ENCODE data around the gene HNRNPD.
"Not testable (repeated sequence)": the region's sequence is repeated elsewhere in the genome, so short reads cannot be mapped to it uniquely, and the experiment has no call there.

Gene HNRNPD

GRCh38 chr4:82373816-82374625, at the start of gene HNRNPD:
TSS of gene HNRNPD (minus strand) at chr4:82373991. CDS start at chr4:82373678, 313 bp downstream.
- Mint-ChIP-seq H3K27me3 (no peaks in the 10 kb centered on the region), H3K4me3 (peak within 1 kb of the TSS; percentile 99), H3K4me1 (ENCODE audit: low read depth) (peaks cover 45% of the 10 kb centered on the region), H3K9me3 (no peaks in the 10 kb centered on the region), H3K27ac (peak within 1 kb of the TSS; percentile 99), H3K36me3 (ENCODE audit: low read depth) (peaks cover 58% of the 10 kb centered on the region)

GRCh38 chr4:82422616-82423015, 48.8 kb upstream of the HNRNPD start:
- no peak overlapping the region for H3K4me3 Mint-ChIP-seq
- peaks cover 46% of the 10 kb centered on the region for H3K4me1 Mint-ChIP-seq (ENCODE audit: low read depth)
- no peak overlapping the region for H3K27ac Mint-ChIP-seq
- no peaks in the 10 kb centered on the region for H3K9me3 Mint-ChIP-seq
- peaks cover 56% of the 10 kb centered on the region for H3K36me3 Mint-ChIP-seq (ENCODE audit: low read depth)
- peaks cover 8% of the 10 kb centered on the region for H3K27me3 Mint-ChIP-seq

- H3K27me3 Mint-ChIP-seq = peaks cover 9% of the 10 kb centered on the region
- H3K9me3 Mint-ChIP-seq = no peaks in the 10 kb centered on the region
- H3K36me3 Mint-ChIP-seq (ENCODE audit: low read depth) = peaks cover 50% of the 10 kb centered on the region
- peaks cover 40% of the 10 kb centered on the region for H3K4me1 Mint-ChIP-seq (ENCODE audit: low read depth)
- H3K4me3 Mint-ChIP-seq = no peak overlapping the region
- H3K27ac Mint-ChIP-seq = peak overlapping the region; percentile 1
These were observed 48.2 kb upstream of the HNRNPD start for GRCh38 chr4:82421796-82422560.

- H3K36me3 Mint-ChIP-seq (ENCODE audit: low read depth) = peaks cover 24% of the 10 kb centered on the region
- no peak overlapping the region for H3K27ac Mint-ChIP-seq
These were observed 45.7 kb upstream of the HNRNPD start for GRCh38 chr4:82419451-82419850.

GRCh38 chr4:82415922-82416365, 42.2 kb upstream of the HNRNPD start:
- H3K9me3 Mint-ChIP-seq = no peaks in the 10 kb centered on the region
- peaks cover 25% of the 10 kb centered on the region for H3K27me3 Mint-ChIP-seq
- H3K27ac Mint-ChIP-seq = no peak overlapping the region
- H3K36me3 Mint-ChIP-seq (ENCODE audit: low read depth) = no peaks in the 10 kb centered on the region
- peak overlapping the region; percentile 17 for H3K4me3 Mint-ChIP-seq
- H3K4me1 Mint-ChIP-seq (ENCODE audit: low read depth) = peaks cover 6% of the 10 kb centered on the region

More at GRCh38 chr4:82419451-82419850, 45.7 kb upstream of the HNRNPD start:
- Mint-ChIP-seq H3K9me3 (no peaks in the 10 kb centered on the region), H3K4me1 (ENCODE audit: low read depth) (peaks cover 21% of the 10 kb centered on the region), H3K4me3 (no peak overlapping the region), H3K27me3 (peaks cover 25% of the 10 kb centered on the region)

- H3K9me3 Mint-ChIP-seq; H3K36me3 Mint-ChIP-seq (ENCODE audit: low read depth); H3K27ac Mint-ChIP-seq: not testable (repeated sequence)
These were observed 41.3 kb upstream of the HNRNPD start for GRCh38 chr4:82415061-82415460.

GRCh38 chr4:82403725-82404124, 29.9 kb upstream of the HNRNPD start:
- no peak overlapping the region for H3K27ac Mint-ChIP-seq
- H3K4me3 Mint-ChIP-seq = no peak overlapping the region
- no peaks in the 10 kb centered on the region for H3K9me3 Mint-ChIP-seq

More at GRCh38 chr4:82415061-82415460, 41.3 kb upstream of the HNRNPD start:
- H3K27me3 Mint-ChIP-seq = peaks cover 25% of the 10 kb centered on the region
- H3K4me3 Mint-ChIP-seq; H3K4me1 Mint-ChIP-seq (ENCODE audit: low read depth): not testable (repeated sequence)

GRCh38 chr4:82402196-82402775, 28.5 kb upstream of the HNRNPD start:
- H3K27me3 Mint-ChIP-seq = peaks cover 6% of the 10 kb centered on the region
- H3K9me3 Mint-ChIP-seq = no peaks in the 10 kb centered on the region
- no peak overlapping the region for H3K4me3 Mint-ChIP-seq
- H3K4me1 Mint-ChIP-seq (ENCODE audit: low read depth) = no peaks in the 10 kb centered on the region
- no peak overlapping the region for H3K27ac Mint-ChIP-seq
- no peaks in the 10 kb centered on the region for H3K36me3 Mint-ChIP-seq (ENCODE audit: low read depth)

More at GRCh38 chr4:82403725-82404124, 29.9 kb upstream of the HNRNPD start:
- H3K27me3 Mint-ChIP-seq = peaks cover 6% of the 10 kb centered on the region
- H3K4me1 Mint-ChIP-seq (ENCODE audit: low read depth) = no peaks in the 10 kb centered on the region
- H3K36me3 Mint-ChIP-seq (ENCODE audit: low read depth) = no peaks in the 10 kb centered on the region

GRCh38 chr4:82401600-82401999, 27.8 kb upstream of the HNRNPD start:
- H3K4me1 Mint-ChIP-seq (ENCODE audit: low read depth) = no peaks in the 10 kb centered on the region
- H3K4me3 Mint-ChIP-seq = no peak overlapping the region
- H3K9me3 Mint-ChIP-seq = no peaks in the 10 kb centered on the region
- peaks cover 6% of the 10 kb centered on the region for H3K27me3 Mint-ChIP-seq
- H3K36me3 Mint-ChIP-seq (ENCODE audit: low read depth) = no peaks in the 10 kb centered on the region
- H3K27ac Mint-ChIP-seq = no peak overlapping the region

GRCh38 chr4:82398263-82398662, 24.5 kb upstream of the HNRNPD start:
- H3K36me3 Mint-ChIP-seq (ENCODE audit: low read depth) = no peaks in the 10 kb centered on the region
- H3K4me3 Mint-ChIP-seq = no peak overlapping the region

GRCh38 chr4:82397527-82397926, 23.7 kb upstream of the HNRNPD start:
- no peak overlapping the region for H3K4me3 Mint-ChIP-seq
- H3K9me3 Mint-ChIP-seq = no peaks in the 10 kb centered on the region
- H3K4me1 Mint-ChIP-seq (ENCODE audit: low read depth) = no peaks in the 10 kb centered on the region
- H3K36me3 Mint-ChIP-seq (ENCODE audit: low read depth) = no peaks in the 10 kb centered on the region
- H3K27ac Mint-ChIP-seq = no peak overlapping the region
- peaks cover 6% of the 10 kb centered on the region for H3K27me3 Mint-ChIP-seq

More at GRCh38 chr4:82398263-82398662, 24.5 kb upstream of the HNRNPD start:
- no peaks in the 10 kb centered on the region for H3K9me3 Mint-ChIP-seq
- no peak overlapping the region for H3K27ac Mint-ChIP-seq
- peaks cover 6% of the 10 kb centered on the region for H3K27me3 Mint-ChIP-seq
- no peaks in the 10 kb centered on the region for H3K4me1 Mint-ChIP-seq (ENCODE audit: low read depth)

- H3K4me3 Mint-ChIP-seq = no peak overlapping the region
- H3K9me3 Mint-ChIP-seq = no peaks in the 10 kb centered on the region
- peaks cover 3% of the 10 kb centered on the region for H3K27me3 Mint-ChIP-seq
- H3K4me1 Mint-ChIP-seq (ENCODE audit: low read depth) = no peaks in the 10 kb centered on the region
- no peak overlapping the region for H3K27ac Mint-ChIP-seq
- H3K36me3 Mint-ChIP-seq (ENCODE audit: low read depth) = no peaks in the 10 kb centered on the region
These were observed 21.1 kb upstream of the HNRNPD start for GRCh38 chr4:82394896-82395295.

- not testable (repeated sequence) for H3K4me1 Mint-ChIP-seq (ENCODE audit: low read depth); H3K36me3 Mint-ChIP-seq (ENCODE audit: low read depth); H3K9me3 Mint-ChIP-seq; H3K27me3 Mint-ChIP-seq; H3K27ac Mint-ChIP-seq; H3K4me3 Mint-ChIP-seq
These were observed 16.3 kb upstream of the HNRNPD start for GRCh38 chr4:82390061-82390460.

- Mint-ChIP-seq H3K4me3 (no peak overlapping the region), H3K4me1 (ENCODE audit: low read depth) (no peaks in the 10 kb centered on the region), H3K27ac (no peak overlapping the region), H3K27me3 (no peaks in the 10 kb centered on the region), H3K36me3 (ENCODE audit: low read depth) (no peaks in the 10 kb centered on the region), H3K9me3 (no peaks in the 10 kb centered on the region)
These were observed 14.6 kb upstream of the HNRNPD start for GRCh38 chr4:82388405-82388804.

- not testable (repeated sequence) for H3K4me1 Mint-ChIP-seq (ENCODE audit: low read depth); H3K9me3 Mint-ChIP-seq; H3K4me3 Mint-ChIP-seq; H3K36me3 Mint-ChIP-seq (ENCODE audit: low read depth); H3K27ac Mint-ChIP-seq; H3K27me3 Mint-ChIP-seq
These were observed 12.5 kb upstream of the HNRNPD start for GRCh38 chr4:82386312-82386711.

Measured in stimulated activated naive CD8-positive, alpha-beta T cell treated with anti-CD3 and anti-CD28 coated beads, Interleukin-15, Interleukin-2, amounts not matched to agents 100 ng/mL and 50 ng/mL, for 24 hours (primary cell).